KMS-11 (cell line): ENCODE data around the gene PDXP.
A peak's percentile ranks its signal among the peaks of the same experiment; 100 is the strongest.

Experiments
- H2AFZ ChIP-seq: fragments of 200-600 bp; sonication (generic); 2 replicates; pipeline ENCODE4 v1.6.1; 2016; ENCODE audit warnings: antibody characterized with exemption, mixed run types, low read depth
- H3K27ac ChIP-seq: fragments of 200-600 bp; sonication (generic); 2 replicates; pipeline ENCODE4 v1.6.1; 2016; ENCODE audit warnings: mild to moderate bottlenecking, mixed run types
- H3K27me3 ChIP-seq: fragments of 200-600 bp; sonication (generic); 2 replicates; pipeline ENCODE4 v1.6.1; 2017; ENCODE audit warnings: mild to moderate bottlenecking, low read depth, mixed run types, moderate library complexity; ENCODE audit not compliant: insufficient read depth
- H3K36me3 ChIP-seq: fragments of 200-600 bp; sonication (generic); 2 replicates; pipeline ENCODE4 v1.6.1; 2017; ENCODE audit warnings: mild to moderate bottlenecking, mixed run types; ENCODE audit not compliant: insufficient read depth
- H3K4me1 ChIP-seq: fragments of 200-600 bp; sonication (generic); 2 replicates; pipeline ENCODE4 v1.6.1; 2016; ENCODE audit warnings: mild to moderate bottlenecking, low read depth, mixed run types; ENCODE audit not compliant: poor library complexity, severe bottlenecking
- H3K4me2 ChIP-seq: fragments of 200-600 bp; sonication (generic); 2 replicates; pipeline ENCODE4 v1.7.0; 2016; ENCODE audit warnings: mild to moderate bottlenecking, mixed run types
- H3K4me3 ChIP-seq: fragments of 200-600 bp; sonication (generic); IDR thresholded peaks from 2 replicates; pipeline ENCODE4 v1.6.1; 2017; ENCODE audit warnings: low read depth, low read length, mixed read lengths; ENCODE audit not compliant: insufficient read depth
- H3K79me2 ChIP-seq: fragments of 200-600 bp; sonication (generic); 2 replicates; pipeline ENCODE4 v1.6.1; 2016; ENCODE audit warnings: low read depth, mixed run types; ENCODE audit not compliant: insufficient read depth
- H3K9ac ChIP-seq: fragments of 200-600 bp; sonication (generic); 2 replicates; pipeline ENCODE4 v1.6.1; 2016; ENCODE audit warnings: mild to moderate bottlenecking, mixed run types
- H4K20me1 ChIP-seq: fragments of 200-600 bp; sonication (generic); 2 replicates; pipeline ENCODE4 v1.6.1; 2016; ENCODE audit warnings: mild to moderate bottlenecking, mixed run types; ENCODE audit not compliant: insufficient read depth
- CTCF ChIP-seq: fragments of 200-600 bp; sonication (generic); conservative IDR thresholded peaks from 2 replicates; pipeline ENCODE4 v1.6.1; 2017; ENCODE audit warnings: low read depth, mild to moderate bottlenecking, antibody characterized with exemption, low read length, moderate library complexity, mixed read lengths

PDXP gene

GRCh38 chr22:37659066-37659896 is 758 bp downstream of the PDXP start:
- TF ChIP-seq CTCF: no peak
- H3K4me3 ChIP-seq: no peak overlapping the region
- H3K4me2 ChIP-seq: peak overlapping the region; percentile 95
- no peak overlapping the region; the same call in 1 of the 2 replicates for H2AFZ ChIP-seq
- H3K36me3 ChIP-seq: no peaks in the 10 kb centered on the region
- H3K9ac ChIP-seq: peak overlapping the region; percentile 43; the same call in 1 of the 2 replicates
- no peak overlapping the region for H3K27ac ChIP-seq
- H3K79me2 ChIP-seq: peaks cover 45% of the 10 kb centered on the region
- H3K4me1 ChIP-seq: peaks cover 22% of the 10 kb centered on the region
- no peaks in the 10 kb centered on the region for H3K27me3 ChIP-seq
- peaks cover 7% of the 10 kb centered on the region for H4K20me1 ChIP-seq

- Histone ChIP-seq H3K27me3 (no peaks in the 10 kb centered on the region), H2AFZ (no peak overlapping the region), H3K4me3 (no peak overlapping the region), H3K9ac (peak overlapping the region; percentile 43; the same call in 1 of the 2 replicates), H3K4me1 (peaks cover 22% of the 10 kb centered on the region), H3K4me2 (peak overlapping the region; percentile 95), H3K36me3 (no peaks in the 10 kb centered on the region), H3K27ac (no peak overlapping the region), H3K79me2 (peaks cover 49% of the 10 kb centered on the region), H4K20me1 (peaks cover 7% of the 10 kb centered on the region)
- no peak for TF ChIP-seq CTCF
Measured at GRCh38 chr22:37659897-37660708, 1.6 kb downstream of the PDXP start.

GRCh38 chr22:37660709-37661045 is 2.2 kb downstream of the PDXP start:
- no peaks in the 10 kb centered on the region for H3K36me3 ChIP-seq
- H4K20me1 ChIP-seq: peaks cover 7% of the 10 kb centered on the region
- no peak overlapping the region for H3K4me3 ChIP-seq
- H2AFZ ChIP-seq: no peak overlapping the region
- peaks cover 49% of the 10 kb centered on the region for H3K79me2 ChIP-seq
- no peaks in the 10 kb centered on the region for H3K27me3 ChIP-seq
- H3K4me1 ChIP-seq: peaks cover 22% of the 10 kb centered on the region
- H3K9ac ChIP-seq: no peak overlapping the region
- TF ChIP-seq CTCF: no peak
- no peak overlapping the region for H3K27ac ChIP-seq
- peak overlapping the region; percentile 95; the same call in 1 of the 2 replicates for H3K4me2 ChIP-seq

- H3K36me3 ChIP-seq: no peaks in the 10 kb centered on the region
- H3K27ac ChIP-seq: no peak overlapping the region
- H3K9ac ChIP-seq: no peak overlapping the region
- peaks cover 49% of the 10 kb centered on the region for H3K79me2 ChIP-seq
- H3K4me2 ChIP-seq: peak overlapping the region; percentile 95; the same call in 1 of the 2 replicates
- peaks cover 22% of the 10 kb centered on the region for H3K4me1 ChIP-seq
- no peak overlapping the region for H3K4me3 ChIP-seq
- no peaks in the 10 kb centered on the region for H3K27me3 ChIP-seq
- peaks cover 7% of the 10 kb centered on the region for H4K20me1 ChIP-seq
- no peak; the same call in 1 of the 2 replicates for TF ChIP-seq CTCF
- no peak overlapping the region for H2AFZ ChIP-seq
Measured at GRCh38 chr22:37661160-37661924, 2.8 kb downstream of the PDXP start.
